ENCODE measurements around the gene GREM2.

The GREM2 gene

DNA sequence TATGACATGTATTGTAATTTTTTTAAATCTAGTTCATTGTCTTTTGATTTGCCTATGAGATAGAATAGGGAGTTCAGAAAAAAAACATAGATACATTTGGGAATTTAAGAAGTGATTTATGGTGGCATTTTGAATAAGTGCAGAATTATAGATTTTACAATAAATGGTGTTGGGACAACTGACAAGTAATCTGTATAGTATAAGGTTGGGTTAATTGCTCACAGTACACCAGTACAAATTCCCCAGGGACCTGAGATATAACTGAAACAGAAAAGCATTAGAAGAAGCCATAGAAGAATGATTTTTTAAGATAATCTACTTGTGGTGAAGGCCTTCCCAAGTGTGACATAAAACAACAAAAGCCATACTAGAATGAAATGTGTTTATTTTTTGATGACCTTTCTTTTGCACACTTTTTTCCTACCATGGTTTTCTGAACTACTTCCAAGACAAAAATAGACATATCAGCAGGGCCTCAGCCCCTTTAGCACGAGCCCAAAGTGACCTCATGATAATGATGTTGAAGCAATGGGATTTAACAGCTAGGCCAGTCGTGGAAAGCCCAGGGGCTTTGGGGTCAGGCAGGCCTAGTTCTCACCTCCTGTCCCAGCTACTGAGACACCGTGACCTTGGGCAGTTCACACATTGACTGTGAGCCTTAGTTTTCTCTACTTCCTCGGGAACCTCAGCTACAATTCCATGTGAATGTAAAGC, 87.4 kb downstream of the GREM2 start:
- Histone ChIP-seq H3K4me2 (ENCODE audit: low read depth, low read length) (no peak overlapping the region), H3F3A (ENCODE audit: insufficient read depth, low read length) (no peaks in the 10 kb centered on the region), H2AFZ (ENCODE audit: low read length) (no peak overlapping the region), H3K27me3 (replicated peaks; ENCODE audit: insufficient read depth, low read length) (no peaks in the 10 kb centered on the region), H3K4me1 (ENCODE audit: low read length) (no peaks in the 10 kb centered on the region), H3K9me2 (replicated peaks; ENCODE audit: insufficient read depth, low read length) (no peaks in the 10 kb centered on the region), H3K27ac (ENCODE audit: low read length) (no peak overlapping the region), H3K36me3 (replicated peaks; ENCODE audit: insufficient read depth, low read length) (no peaks in the 10 kb centered on the region), H3K9me3 (replicated peaks; ENCODE audit: insufficient read depth, low read length) (no peaks in the 10 kb centered on the region), H4K20me1 (ENCODE audit: insufficient read depth, low read length) (no peaks in the 10 kb centered on the region), H3K4me3 (ENCODE audit: low read length) (no peak overlapping the region), H3K79me2 (ENCODE audit: low read length) (no peaks in the 10 kb centered on the region), H3K9ac (ENCODE audit: low read length) (no peak overlapping the region)
- DNase-seq = no peak
- TF ChIP-seq EZH2 (optimal IDR thresholded peaks at IDR 0.05; ENCODE audit: low read depth, low read length) = no peak
- TF ChIP-seq, protein P1, sequence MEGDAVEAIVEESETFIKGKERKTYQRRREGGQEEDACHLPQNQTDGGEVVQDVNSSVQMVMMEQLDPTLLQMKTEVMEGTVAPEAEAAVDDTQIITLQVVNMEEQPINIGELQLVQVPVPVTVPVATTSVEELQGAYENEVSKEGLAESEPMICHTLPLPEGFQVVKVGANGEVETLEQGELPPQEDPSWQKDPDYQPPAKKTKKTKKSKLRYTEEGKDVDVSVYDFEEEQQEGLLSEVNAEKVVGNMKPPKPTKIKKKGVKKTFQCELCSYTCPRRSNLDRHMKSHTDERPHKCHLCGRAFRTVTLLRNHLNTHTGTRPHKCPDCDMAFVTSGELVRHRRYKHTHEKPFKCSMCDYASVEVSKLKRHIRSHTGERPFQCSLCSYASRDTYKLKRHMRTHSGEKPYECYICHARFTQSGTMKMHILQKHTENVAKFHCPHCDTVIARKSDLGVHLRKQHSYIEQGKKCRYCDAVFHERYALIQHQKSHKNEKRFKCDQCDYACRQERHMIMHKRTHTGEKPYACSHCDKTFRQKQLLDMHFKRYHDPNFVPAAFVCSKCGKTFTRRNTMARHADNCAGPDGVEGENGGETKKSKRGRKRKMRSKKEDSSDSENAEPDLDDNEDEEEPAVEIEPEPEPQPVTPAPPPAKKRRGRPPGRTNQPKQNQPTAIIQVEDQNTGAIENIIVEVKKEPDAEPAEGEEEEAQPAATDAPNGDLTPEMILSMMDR (IDR thresholded peaks at IDR 0.05; ENCODE audit: low read length) = no peak
- no peak for TF ChIP-seq EZH2phosphoT487 (IDR thresholded peaks at IDR 0.05; ENCODE audit: low read length)

DNA sequence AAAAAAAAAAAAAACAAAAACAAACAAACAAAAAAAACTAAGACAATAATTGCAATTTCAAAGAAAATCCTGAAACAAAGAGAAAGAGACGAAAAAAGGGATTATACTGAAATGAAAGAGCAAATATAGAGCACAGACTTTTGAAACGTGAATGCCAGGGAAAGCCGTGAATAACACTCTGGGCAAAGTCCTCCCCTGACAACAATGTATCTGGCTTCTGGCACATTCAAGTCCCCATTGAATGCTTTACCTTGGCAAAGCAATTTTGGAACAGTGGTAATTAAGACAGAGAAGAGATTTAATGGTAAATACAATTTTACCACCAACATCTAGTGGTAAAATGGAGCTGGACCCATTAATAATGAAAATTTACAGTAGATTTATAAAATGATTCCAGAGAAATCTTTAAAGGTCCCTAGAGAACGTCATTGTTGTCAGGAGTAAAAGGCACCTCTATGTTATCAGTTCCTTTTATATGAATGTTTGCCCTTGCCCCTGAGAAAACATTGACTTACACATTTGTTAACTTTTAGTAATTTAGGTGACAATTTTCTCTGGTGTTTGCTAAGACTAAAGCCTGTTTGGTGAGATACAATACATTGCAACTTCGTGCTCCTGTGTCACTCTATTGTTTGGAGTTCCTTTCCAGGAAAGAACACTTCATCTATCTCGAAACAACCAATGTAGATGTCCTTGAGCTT, 89.7 kb downstream of the GREM2 start:
- H3K27ac ChIP-seq (ENCODE audit: low read length) = no peak overlapping the region
- no peak overlapping the region for H3K4me3 ChIP-seq (ENCODE audit: low read length)
- H3K4me2 ChIP-seq (ENCODE audit: low read depth, low read length) = no peak overlapping the region
- DNase-seq = no peak
- H3K9me3 ChIP-seq (replicated peaks; ENCODE audit: insufficient read depth, low read length) = no peaks in the 10 kb centered on the region
- H3K27me3 ChIP-seq (replicated peaks; ENCODE audit: insufficient read depth, low read length) = no peaks in the 10 kb centered on the region
- no peak overlapping the region for H3K9ac ChIP-seq (ENCODE audit: low read length)
- H3K4me1 ChIP-seq (ENCODE audit: low read length) = no peaks in the 10 kb centered on the region
- no peaks in the 10 kb centered on the region for H3K9me2 ChIP-seq (replicated peaks; ENCODE audit: insufficient read depth, low read length)
- TF ChIP-seq EZH2phosphoT487 (IDR thresholded peaks at IDR 0.05; ENCODE audit: low read length) (no peak), EZH2 (optimal IDR thresholded peaks at IDR 0.05; ENCODE audit: low read depth, low read length) (no peak)
- TF ChIP-seq, protein P1 (IDR thresholded peaks at IDR 0.05; ENCODE audit: low read length) = no peak
- H3F3A ChIP-seq (ENCODE audit: insufficient read depth, low read length) = no peaks in the 10 kb centered on the region
- H3K79me2 ChIP-seq (ENCODE audit: low read length) = no peaks in the 10 kb centered on the region
- no peaks in the 10 kb centered on the region for H4K20me1 ChIP-seq (ENCODE audit: insufficient read depth, low read length)
- H3K36me3 ChIP-seq (replicated peaks; ENCODE audit: insufficient read depth, low read length) = no peaks in the 10 kb centered on the region
- H2AFZ ChIP-seq (ENCODE audit: low read length) = no peak overlapping the region

DNA sequence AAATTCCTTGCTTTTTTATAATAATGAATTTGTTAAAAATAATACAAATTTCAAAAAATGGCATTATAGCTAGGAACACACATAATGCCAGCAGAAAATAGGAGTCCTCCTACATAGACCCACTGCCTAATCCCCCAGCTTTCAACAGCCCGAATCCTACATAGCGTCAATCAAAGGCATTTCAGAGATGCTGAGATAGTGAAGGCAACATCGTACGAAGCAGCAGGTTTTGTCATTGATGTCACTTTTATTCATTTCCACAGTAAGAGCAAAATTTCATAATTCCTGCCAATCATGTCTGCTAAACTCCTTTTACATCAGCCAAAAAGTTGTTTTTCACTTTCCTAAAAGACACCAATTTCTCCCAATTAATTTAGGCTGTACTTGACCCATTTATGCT, 94.1 kb downstream of the GREM2 start:
- H3K4me2 ChIP-seq (ENCODE audit: low read depth, low read length) = no peak overlapping the region
- H3F3A ChIP-seq (ENCODE audit: insufficient read depth, low read length) = no peaks in the 10 kb centered on the region
- H3K36me3 ChIP-seq (replicated peaks; ENCODE audit: insufficient read depth, low read length) = no peaks in the 10 kb centered on the region

More for the DNA sequence above, 94.1 kb downstream of the GREM2 start:
- no peak overlapping the region for H2AFZ ChIP-seq (ENCODE audit: low read length)
- no peaks in the 10 kb centered on the region for H3K4me1 ChIP-seq (ENCODE audit: low read length)
- H3K9ac ChIP-seq (ENCODE audit: low read length) = no peak overlapping the region
- no peak overlapping the region for H3K27ac ChIP-seq (ENCODE audit: low read length)
- H3K4me3 ChIP-seq (ENCODE audit: low read length) = no peak overlapping the region
- H4K20me1 ChIP-seq (ENCODE audit: insufficient read depth, low read length) = no peaks in the 10 kb centered on the region
- DNase-seq = no peak
- TF ChIP-seq EZH2phosphoT487 (IDR thresholded peaks at IDR 0.05; ENCODE audit: low read length) = no peak
- TF ChIP-seq, protein P1 (IDR thresholded peaks at IDR 0.05; ENCODE audit: low read length) = no peak
- TF ChIP-seq EZH2 (optimal IDR thresholded peaks at IDR 0.05; ENCODE audit: low read depth, low read length) = no peak
- no peaks in the 10 kb centered on the region for H3K79me2 ChIP-seq (ENCODE audit: low read length)
- no peaks in the 10 kb centered on the region for H3K9me2 ChIP-seq (replicated peaks; ENCODE audit: insufficient read depth, low read length)
- no peaks in the 10 kb centered on the region for H3K27me3 ChIP-seq (replicated peaks; ENCODE audit: insufficient read depth, low read length)
- no peaks in the 10 kb centered on the region for H3K9me3 ChIP-seq (replicated peaks; ENCODE audit: insufficient read depth, low read length)

All from MM.1S (cell line).